IMR-90 (cell line): ENCODE measurements around the gene WFDC8. TPM values are rescaled to one million over a fixed set of nuclear protein-coding genes. Genes with fewer than 3 reads are reported as not detected.

Experiments
- ATAC-seq: fragments of 200-7000 bp; cut with Tn5 transposase; 2 replicates; pipeline ENCODE4 v1.9.1; 2020; ENCODE audit warnings: low read depth, mild to moderate bottlenecking, moderate library complexity
- BruUV-seq: library from RNA; stranded (reverse); fragments of 400-500 nt; replicated peaks from 2 replicates; lab custom pipeline; 2021; lab: Mats Ljungman, UMichigan
- CTCF ChIA-PET: fragments of 300-600 bp; formaldehyde crosslinking; extraction: SDS; loops from one replicate; lab custom pipeline; 2021; ENCODE audit warnings: antibody characterized with exemption; lab: Yijun Ruan, JAX
- POLR2A ChIA-PET: fragments of 300-600 bp; sonication (Branson Sonifier 250); formaldehyde crosslinking; loops from one replicate; lab custom pipeline; 2022; ENCODE audit warnings: antibody characterized with exemption; ENCODE audit not compliant: unreplicated experiment; lab: Charles Lee
- DNase-seq: peaks from one replicate; pipeline ENCODE4 v3.0.0; 2013
- H2AFZ ChIP-seq: replicated peaks from 2 replicates; pipeline ENCODE3; 2013; ENCODE audit warnings: low read length, mild to moderate bottlenecking; ENCODE audit not compliant: poor library complexity
- H2AK5ac ChIP-seq: 2 replicates; pipeline ENCODE4 v1.6.1; 2013; ENCODE audit warnings: low read depth, low read length, inconsistent platforms
- H2AK9ac ChIP-seq: replicated peaks from 2 replicates; pipeline ENCODE3; 2013; ENCODE audit warnings: mild to moderate bottlenecking, low read depth, low read length, moderate library complexity; ENCODE audit not compliant: poor library complexity
- H2BK120ac ChIP-seq: 2 replicates; pipeline ENCODE4 v1.6.1; 2013; ENCODE audit warnings: low read depth, low read length, inconsistent platforms
- H2BK15ac ChIP-seq: 3 replicates; pipeline ENCODE4 v1.6.1; 2013; ENCODE audit warnings: low read depth, low read length, inconsistent platforms
- H2BK20ac ChIP-seq: 2 replicates; pipeline ENCODE4 v1.6.1; 2013; ENCODE audit warnings: low read depth, mild to moderate bottlenecking, inconsistent platforms, low read length, moderate library complexity
- H2BK5ac ChIP-seq: 2 replicates; pipeline ENCODE4 v1.6.1; 2013; ENCODE audit warnings: mild to moderate bottlenecking, low read depth, low read length, inconsistent platforms; ENCODE audit not compliant: poor library complexity, severe bottlenecking
- H3K14ac ChIP-seq: replicated peaks from 2 replicates; pipeline ENCODE4 v1.6.1; 2013; ENCODE audit warnings: low read depth, low read length, inconsistent platforms
- H3K18ac ChIP-seq: 2 replicates; pipeline ENCODE4 v1.6.1; 2013; ENCODE audit warnings: low read depth, low read length, control low read depth
- H3K23ac ChIP-seq: 2 replicates; pipeline ENCODE4 v1.6.1; 2013; ENCODE audit warnings: low read depth, low read length, inconsistent platforms
- H3K27ac ChIP-seq: 2 replicates; pipeline ENCODE4 v1.5.1; 2013; ENCODE audit warnings: mild to moderate bottlenecking, control low read depth, low read length; ENCODE audit not compliant: insufficient read depth
- H3K27me3 ChIP-seq: 2 replicates; pipeline ENCODE4 v1.6.1; 2013; ENCODE audit warnings: low read length; ENCODE audit not compliant: control insufficient read depth, insufficient read depth
- H3K36me3 ChIP-seq: 2 replicates; pipeline ENCODE4 v1.6.1; 2013; ENCODE audit warnings: low read length, mixed read lengths; ENCODE audit not compliant: control insufficient read depth, insufficient read depth
- H3K4ac ChIP-seq: 2 replicates; pipeline ENCODE4 v1.6.1; 2013; ENCODE audit warnings: low read depth, low read length, inconsistent platforms
- H3K4me1 ChIP-seq: 2 replicates; pipeline ENCODE4 v1.6.1; 2013; ENCODE audit warnings: low read length, mixed read lengths; ENCODE audit not compliant: control insufficient read depth, insufficient read depth
- H3K4me2 ChIP-seq: 2 replicates; pipeline ENCODE4 v1.6.1; 2013; ENCODE audit warnings: low read depth, mild to moderate bottlenecking, control low read depth, low read length, moderate library complexity
- H3K4me3 ChIP-seq: 2 replicates; pipeline ENCODE4 v1.5.1; 2013; ENCODE audit warnings: low read depth, mild to moderate bottlenecking, control low read depth, low read length, moderate library complexity; ENCODE audit not compliant: insufficient read depth
- H3K56ac ChIP-seq: 2 replicates; pipeline ENCODE4 v1.6.1; 2013; ENCODE audit warnings: low read length, inconsistent platforms; ENCODE audit not compliant: insufficient read depth; ENCODE audit errors: extremely low read depth
- H3K79me1 ChIP-seq, 2 experiments: 2 replicates each; pipeline ENCODE4 v1.6.1; 2013; ENCODE audit warnings: low read length in 2 of 2, inconsistent platforms in 1 of 2, low read depth in 1 of 2
- H3K9ac ChIP-seq: 2 replicates; pipeline ENCODE4 v1.6.1; 2013; ENCODE audit warnings: low read depth, low read length, control low read depth
- H3K9me1 ChIP-seq: 2 replicates; pipeline ENCODE4 v1.6.1; 2013; ENCODE audit warnings: low read length, inconsistent platforms; ENCODE audit not compliant: insufficient read depth
- H3K9me3 ChIP-seq: 2 replicates; pipeline ENCODE4 v1.6.1; 2013; ENCODE audit warnings: low read length; ENCODE audit not compliant: control insufficient read depth, insufficient read depth
- H4K20me1 ChIP-seq: 2 replicates; pipeline ENCODE4 v1.6.1; 2013; ENCODE audit warnings: low read length, inconsistent platforms; ENCODE audit not compliant: insufficient read depth
- H4K5ac ChIP-seq: 2 replicates; pipeline ENCODE4 v1.6.1; 2013; ENCODE audit warnings: mild to moderate bottlenecking, low read depth, low read length, control low read depth
- H4K8ac ChIP-seq, 2 experiments: 2 replicates each; pipeline ENCODE4 v1.6.1; 2013; ENCODE audit warnings: low read depth in 2 of 2, low read length in 2 of 2, control low read depth in 1 of 2, inconsistent platforms in 1 of 2
- H4K91ac ChIP-seq: 2 replicates; pipeline ENCODE4 v1.6.1; 2013; ENCODE audit warnings: low read depth, low read length, inconsistent platforms; ENCODE audit not compliant: insufficient read depth
- BHLHE40 ChIP-seq: fragments of 150-350 bp; IDR thresholded peaks from 2 replicates; pipeline ENCODE4 v1.6.1; 2016; ENCODE audit warnings: mild to moderate bottlenecking, low read depth, low read length
- CEBPB ChIP-seq: IDR thresholded peaks from 2 replicates; pipeline ENCODE4 v1.6.1; 2012; ENCODE audit warnings: low read depth, low read length, improper control_type of control experiment
- CHD1 ChIP-seq: IDR thresholded peaks from 2 replicates; pipeline ENCODE4 v1.6.1; 2012; ENCODE audit warnings: low read depth, low read length, improper control_type of control experiment
- FOS ChIP-seq: fragments of 150-350 bp; IDR thresholded peaks from 2 replicates; pipeline ENCODE4 v1.6.1; 2016; ENCODE audit warnings: low read depth, low read length
- MAFK ChIP-seq: IDR thresholded peaks from 2 replicates; pipeline ENCODE4 v1.6.1; 2012; ENCODE audit warnings: low read depth, low read length, improper control_type of control experiment
- MAZ ChIP-seq: IDR thresholded peaks from 2 replicates; pipeline ENCODE4 v1.6.1; 2012; ENCODE audit warnings: low read depth, mild to moderate bottlenecking, low read length, improper control_type of control experiment, moderate library complexity, borderline replicate concordance
- MXI1 ChIP-seq: IDR thresholded peaks from 2 replicates; pipeline ENCODE4 v1.6.1; 2012; ENCODE audit warnings: low read depth, mild to moderate bottlenecking, low read length, moderate library complexity, borderline replicate concordance
- NFE2L2 ChIP-seq: fragments of 150-350 bp; IDR thresholded peaks from 2 replicates; pipeline ENCODE4 v1.6.1; 2016; ENCODE audit warnings: low read depth, mild to moderate bottlenecking, low read length
- POLR2A ChIP-seq: IDR thresholded peaks from 2 replicates; pipeline ENCODE4 v1.6.1; 2012; ENCODE audit warnings: mild to moderate bottlenecking, low read depth, low read length
- RAD21 ChIP-seq: IDR thresholded peaks from 2 replicates; pipeline ENCODE4 v1.6.1; 2012; ENCODE audit warnings: low read length, improper control_type of control experiment
- RCOR1 ChIP-seq: IDR thresholded peaks from 2 replicates; pipeline ENCODE4 v1.6.1; 2012; ENCODE audit warnings: mild to moderate bottlenecking, low read length, improper control_type of control experiment; ENCODE audit not compliant: insufficient replicate concordance
- RFX5 ChIP-seq: IDR thresholded peaks from 2 replicates; pipeline ENCODE4 v1.8.0; 2012; ENCODE audit warnings: low read depth, mild to moderate bottlenecking, low read length, moderate library complexity
- SMC3 ChIP-seq: fragments of 150-350 bp; IDR thresholded peaks from 2 replicates; pipeline ENCODE4 v1.6.1; 2016; ENCODE audit warnings: low read depth, mild to moderate bottlenecking, antibody characterized with exemption, low read length, moderate library complexity
- USF2 ChIP-seq: fragments of 150-350 bp; IDR thresholded peaks from 2 replicates; pipeline ENCODE4 v1.6.1; 2017; ENCODE audit warnings: mild to moderate bottlenecking, antibody characterized with exemption, low read length, low read depth
- WGBS, 2 experiments: methylation state at CpG; one replicate each; pipeline versions ENCODE4 v1.1.5 to v1.1.7; 2013; ENCODE audit warnings: missing lambda C conversion rate in 2 of 2; ENCODE audit not compliant: insufficient read length in 1 of 2; ENCODE audit errors: extremely low coverage in 2 of 2; 5-methylcytosine and 5-hydroxymethylcytosine counted together
- dilution Hi-C: fragments of 300-500 bp; cut with HindIII; formaldehyde crosslinking; loops from one replicate; pipeline ENCODE4 v1.14.3; 2018; ENCODE audit warnings: low sequenced_read_pairs; ENCODE audit not compliant: unreplicated experiment
- in situ Hi-C: fragments of 300-500 bp; cut with MboI; formaldehyde crosslinking; loops from 3 replicates; pipeline ENCODE4 v1.14.3; 2019; ENCODE audit warnings: low sequenced_read_pairs, inconsistent platforms, mixed read lengths
- intact Hi-C: fragments of 100-400 bp; cut with micrococcal nuclease; formaldehyde crosslinking; loops from 2 replicates; pipeline ENCODE4 v1.10.0; 2022
- polyA plus RNA-seq, 3 experiments: library from polyadenylated mRNA; depleted of rRNA; stranded (reverse); fragments of >200 nt; gene quantifications; 2 replicates each; pipeline ENCODE4 v1.2.3, GENCODE V29; 2012; ENCODE audit warnings: low replicate concordance in 1 of 3
- total RNA-seq: library from RNA; depleted of rRNA; stranded (reverse); fragments of >200 nt; gene quantifications from 2 replicates; pipeline ENCODE4 v1.2.3, GENCODE V29; 2012
- TF ChIP-seq, protein P1 (sequence below): conservative IDR thresholded peaks from 2 replicates; pipeline ENCODE4 v1.5.1; 2012; ENCODE audit warnings: mild to moderate bottlenecking, low read depth, low read length, improper control_type of control experiment
- TF ChIP-seq, protein P2 (sequence below): fragments of 150-350 bp; IDR thresholded peaks from 2 replicates; pipeline ENCODE4 v1.6.1; 2016; ENCODE audit warnings: low read depth, mild to moderate bottlenecking, low read length, moderate library complexity, borderline replicate concordance

Gene WFDC8
- total and polyA plus RNA-seq, 2 of the 4 experiments (the other 2 are of a cell fraction), result not detected

- intact Hi-C loops (no loop called here), dilution Hi-C loops (no loop called here), in situ Hi-C loops (no loop called here)
- H3K4me2 ChIP-seq, result no peak overlapping the region
- no peak overlapping the region for H4K8ac ChIP-seq
- no peaks in the 10 kb centered on the region for H3K36me3 ChIP-seq
- no peak overlapping the region for H2BK20ac ChIP-seq
- BruUV-seq, result no TSS peak
- no peak overlapping the region for H2BK5ac ChIP-seq
- CTCF ChIA-PET, result no interaction called here
- H3K4ac ChIP-seq, result no peak overlapping the region
- H2BK120ac ChIP-seq, result no peak overlapping the region
- no peak overlapping the region for H3K27ac ChIP-seq
- H3K56ac ChIP-seq, result no peak overlapping the region
- no peaks in the 10 kb centered on the region for H3K9me1 ChIP-seq
- H3K4me1 ChIP-seq, result no peaks in the 10 kb centered on the region
- peaks cover 2% of the 10 kb centered on the region for H3K27me3 ChIP-seq
- H3K18ac ChIP-seq, result no peak overlapping the region
- no peak overlapping the region for H2AK9ac ChIP-seq
- no peaks in the 10 kb centered on the region for H3K9me3 ChIP-seq
- no peak overlapping the region for H2AFZ ChIP-seq
- TF ChIP-seq MAFK (no peak), MXI1 (no peak), FOS (no peak), SMC3 (no peak), RAD21 (no peak), RCOR1 (no peak), USF2 (no peak), BHLHE40 (no peak), NFE2L2 (no peak), MAZ (no peak), CHD1 (no peak), RFX5 (no peak), POLR2A (no peak), CEBPB (no peak)
- TF ChIP-seq, protein P1, sequence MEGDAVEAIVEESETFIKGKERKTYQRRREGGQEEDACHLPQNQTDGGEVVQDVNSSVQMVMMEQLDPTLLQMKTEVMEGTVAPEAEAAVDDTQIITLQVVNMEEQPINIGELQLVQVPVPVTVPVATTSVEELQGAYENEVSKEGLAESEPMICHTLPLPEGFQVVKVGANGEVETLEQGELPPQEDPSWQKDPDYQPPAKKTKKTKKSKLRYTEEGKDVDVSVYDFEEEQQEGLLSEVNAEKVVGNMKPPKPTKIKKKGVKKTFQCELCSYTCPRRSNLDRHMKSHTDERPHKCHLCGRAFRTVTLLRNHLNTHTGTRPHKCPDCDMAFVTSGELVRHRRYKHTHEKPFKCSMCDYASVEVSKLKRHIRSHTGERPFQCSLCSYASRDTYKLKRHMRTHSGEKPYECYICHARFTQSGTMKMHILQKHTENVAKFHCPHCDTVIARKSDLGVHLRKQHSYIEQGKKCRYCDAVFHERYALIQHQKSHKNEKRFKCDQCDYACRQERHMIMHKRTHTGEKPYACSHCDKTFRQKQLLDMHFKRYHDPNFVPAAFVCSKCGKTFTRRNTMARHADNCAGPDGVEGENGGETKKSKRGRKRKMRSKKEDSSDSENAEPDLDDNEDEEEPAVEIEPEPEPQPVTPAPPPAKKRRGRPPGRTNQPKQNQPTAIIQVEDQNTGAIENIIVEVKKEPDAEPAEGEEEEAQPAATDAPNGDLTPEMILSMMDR, result no peak
- TF ChIP-seq, protein P2, sequence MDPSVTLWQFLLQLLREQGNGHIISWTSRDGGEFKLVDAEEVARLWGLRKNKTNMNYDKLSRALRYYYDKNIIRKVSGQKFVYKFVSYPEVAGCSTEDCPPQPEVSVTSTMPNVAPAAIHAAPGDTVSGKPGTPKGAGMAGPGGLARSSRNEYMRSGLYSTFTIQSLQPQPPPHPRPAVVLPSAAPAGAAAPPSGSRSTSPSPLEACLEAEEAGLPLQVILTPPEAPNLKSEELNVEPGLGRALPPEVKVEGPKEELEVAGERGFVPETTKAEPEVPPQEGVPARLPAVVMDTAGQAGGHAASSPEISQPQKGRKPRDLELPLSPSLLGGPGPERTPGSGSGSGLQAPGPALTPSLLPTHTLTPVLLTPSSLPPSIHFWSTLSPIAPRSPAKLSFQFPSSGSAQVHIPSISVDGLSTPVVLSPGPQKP, result no peak
- H2AK5ac ChIP-seq, result no peak overlapping the region
- DNase-seq (no peak), ATAC-seq (no peak)
- no peak overlapping the region for H3K14ac ChIP-seq
- H3K79me1 ChIP-seq, result no peaks in the 10 kb centered on the region
- H3K4me3 ChIP-seq, result no peak overlapping the region
- no peak overlapping the region for H3K23ac ChIP-seq
- no CpG with 5 or more reads among the region's 2 CpGs for WGBS, 2 experiments
- H2BK15ac ChIP-seq, result no peak overlapping the region
- H4K20me1 ChIP-seq, result no peaks in the 10 kb centered on the region
- H4K5ac ChIP-seq, result no peak overlapping the region
- no peak overlapping the region for H3K9ac ChIP-seq
- POLR2A ChIA-PET, result no interaction called here
- no peak overlapping the region for H4K91ac ChIP-seq
Measured at GRCh38 chr20:45506398-45506797, 72.7 kb downstream of the WFDC8 start.
